Hepatocyte (in vitro differentiated cells): Measurements from ENCODE around the gene C1orf21.

Experiments used
- EZH2 ChIP-seq: fragments of 200-600 bp; sonication (generic); IDR thresholded peaks from 2 replicates; pipeline ENCODE4 v1.6.1; 2016; ENCODE audit warnings: antibody characterized with exemption, mild to moderate bottlenecking, borderline replicate concordance
- TF ChIP-seq, protein P1 (sequence below): fragments of 200-600 bp; sonication (generic); IDR thresholded peaks from 2 replicates; pipeline ENCODE4 v1.5.1; 2016; ENCODE audit warnings: antibody characterized with exemption, mild to moderate bottlenecking; ENCODE audit not compliant: poor library complexity

- TF ChIP-seq, protein P1, sequence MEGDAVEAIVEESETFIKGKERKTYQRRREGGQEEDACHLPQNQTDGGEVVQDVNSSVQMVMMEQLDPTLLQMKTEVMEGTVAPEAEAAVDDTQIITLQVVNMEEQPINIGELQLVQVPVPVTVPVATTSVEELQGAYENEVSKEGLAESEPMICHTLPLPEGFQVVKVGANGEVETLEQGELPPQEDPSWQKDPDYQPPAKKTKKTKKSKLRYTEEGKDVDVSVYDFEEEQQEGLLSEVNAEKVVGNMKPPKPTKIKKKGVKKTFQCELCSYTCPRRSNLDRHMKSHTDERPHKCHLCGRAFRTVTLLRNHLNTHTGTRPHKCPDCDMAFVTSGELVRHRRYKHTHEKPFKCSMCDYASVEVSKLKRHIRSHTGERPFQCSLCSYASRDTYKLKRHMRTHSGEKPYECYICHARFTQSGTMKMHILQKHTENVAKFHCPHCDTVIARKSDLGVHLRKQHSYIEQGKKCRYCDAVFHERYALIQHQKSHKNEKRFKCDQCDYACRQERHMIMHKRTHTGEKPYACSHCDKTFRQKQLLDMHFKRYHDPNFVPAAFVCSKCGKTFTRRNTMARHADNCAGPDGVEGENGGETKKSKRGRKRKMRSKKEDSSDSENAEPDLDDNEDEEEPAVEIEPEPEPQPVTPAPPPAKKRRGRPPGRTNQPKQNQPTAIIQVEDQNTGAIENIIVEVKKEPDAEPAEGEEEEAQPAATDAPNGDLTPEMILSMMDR: no peak
- TF ChIP-seq EZH2: no peak
These were observed 145.4 kb downstream of the C1orf21 start for GRCh38 chr1:184532199-184532598.
